22Rv1 (cell line): Measurements from ENCODE around the gene ATP2C2.

Experiments
- CTCF ChIP-seq: fragments of 450-650 bp; IDR thresholded peaks from 2 replicates; pipeline ENCODE4 v1.5.1; 2017; ENCODE audit warnings: mild to moderate bottlenecking
- ZFX ChIP-seq: fragments of 450-650 bp; IDR thresholded peaks from 2 replicates; pipeline ENCODE4 v1.6.1; 2017; ENCODE audit warnings: antibody characterized with exemption, borderline replicate concordance

- no peak for TF ChIP-seq ZFX
- TF ChIP-seq CTCF, result no peak
Observed at GRCh38 chr16:84362471-84362941, 5.8 kb upstream of the ATP2C2 start.
